Activated T-cell treated with anti-CD3 and anti-CD28 coated beads for 48 hours (primary cell): ENCODE results near the gene RHOT1.
"Not testable (repeated sequence)": the region's sequence is repeated elsewhere in the genome, so short reads cannot be mapped to it uniquely, and the experiment has no call there.

Experiments
- DNase-seq: peaks from one replicate; pipeline ENCODE4 v3.0.0-alpha.2; 2020; ENCODE audit warnings: low read depth

The RHOT1 gene

DNA sequence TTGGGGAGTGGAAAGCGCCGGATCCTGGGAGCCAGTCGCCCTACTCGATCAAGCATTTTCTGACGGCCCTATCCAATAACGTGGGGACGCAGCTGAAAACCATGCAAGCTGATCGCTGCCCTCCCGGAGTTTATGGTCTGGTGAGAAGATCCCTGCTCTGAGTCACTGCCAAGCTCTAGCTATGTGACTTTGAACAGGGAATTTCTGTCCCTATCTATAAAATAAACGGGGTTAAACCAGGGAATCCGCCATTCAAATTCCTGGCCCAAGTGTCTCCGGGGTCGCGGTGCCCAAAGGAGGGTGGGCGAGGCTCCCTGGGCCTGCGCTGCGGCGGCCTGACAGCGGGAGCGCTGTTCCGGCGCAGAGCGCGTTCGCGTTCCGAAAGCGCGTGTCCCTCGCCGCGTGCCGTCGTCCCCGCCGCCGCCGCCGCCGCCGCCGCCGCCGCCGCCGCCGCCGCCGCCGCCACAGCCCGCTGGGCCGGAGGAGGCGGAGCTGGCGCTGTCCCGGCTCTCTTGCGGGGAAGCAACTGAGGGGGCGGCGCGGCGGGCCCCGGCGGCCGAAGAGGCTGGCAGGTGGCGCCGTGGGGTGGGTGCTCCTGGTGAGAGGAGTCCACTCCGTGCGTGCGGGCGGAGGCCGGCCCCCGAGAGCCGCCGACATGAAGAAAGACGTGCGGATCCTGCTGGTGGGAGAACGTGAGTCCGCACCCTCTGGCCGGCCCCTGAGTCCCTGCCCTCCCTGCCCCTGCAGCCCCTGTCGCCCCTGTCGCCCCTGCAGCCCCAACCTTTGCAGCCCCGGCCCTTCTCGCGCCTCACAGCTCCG lies at the start of gene RHOT1:
Gene RHOT1, plus strand, starts transcription at position 465 of the 819 bp plus-strand sequence. Its CDS starts 191 bp downstream, at position 656.
- DNase-seq = peak; percentile 75

DNA sequence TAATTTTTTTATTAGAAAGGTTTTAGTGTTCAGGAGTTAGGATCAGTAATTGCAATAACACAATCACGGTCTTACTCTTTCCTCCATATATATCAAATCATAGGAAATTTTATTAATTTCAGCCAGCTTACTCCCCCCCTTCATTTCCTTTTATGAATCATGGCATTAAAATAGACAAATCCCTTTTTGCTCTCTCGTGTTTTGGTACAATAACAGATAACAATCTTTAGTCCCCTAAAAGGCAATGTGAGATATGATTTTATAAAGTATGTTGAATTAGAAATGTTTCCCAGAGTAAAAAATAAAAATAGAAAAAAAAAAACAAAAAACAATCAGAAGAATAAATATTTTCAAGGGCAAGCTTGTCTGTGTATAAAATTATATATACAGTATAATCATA lies 42.6 kb upstream of the RHOT1 start:
- no peak for DNase-seq

DNA sequence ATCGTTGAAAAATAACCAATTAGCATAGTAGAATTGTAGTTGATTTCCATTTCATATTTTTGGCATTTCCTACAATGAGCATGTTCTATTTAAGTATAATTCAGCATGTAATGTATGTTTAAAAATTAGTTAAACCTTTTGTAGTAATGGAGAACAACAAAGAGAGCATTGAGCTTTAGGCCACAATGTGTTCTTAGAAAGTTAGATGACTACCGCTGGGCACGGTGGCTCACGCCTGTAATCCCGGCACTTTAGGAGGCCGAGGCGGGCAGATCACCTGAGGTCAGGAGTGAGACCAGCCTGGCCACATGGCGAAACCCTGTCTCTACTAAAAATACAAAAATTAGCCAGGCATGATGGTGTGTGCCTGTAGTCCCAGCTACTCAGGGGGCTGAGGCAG lies 42.0 kb upstream of the RHOT1 start:
- not testable (repeated sequence) for DNase-seq

DNA sequence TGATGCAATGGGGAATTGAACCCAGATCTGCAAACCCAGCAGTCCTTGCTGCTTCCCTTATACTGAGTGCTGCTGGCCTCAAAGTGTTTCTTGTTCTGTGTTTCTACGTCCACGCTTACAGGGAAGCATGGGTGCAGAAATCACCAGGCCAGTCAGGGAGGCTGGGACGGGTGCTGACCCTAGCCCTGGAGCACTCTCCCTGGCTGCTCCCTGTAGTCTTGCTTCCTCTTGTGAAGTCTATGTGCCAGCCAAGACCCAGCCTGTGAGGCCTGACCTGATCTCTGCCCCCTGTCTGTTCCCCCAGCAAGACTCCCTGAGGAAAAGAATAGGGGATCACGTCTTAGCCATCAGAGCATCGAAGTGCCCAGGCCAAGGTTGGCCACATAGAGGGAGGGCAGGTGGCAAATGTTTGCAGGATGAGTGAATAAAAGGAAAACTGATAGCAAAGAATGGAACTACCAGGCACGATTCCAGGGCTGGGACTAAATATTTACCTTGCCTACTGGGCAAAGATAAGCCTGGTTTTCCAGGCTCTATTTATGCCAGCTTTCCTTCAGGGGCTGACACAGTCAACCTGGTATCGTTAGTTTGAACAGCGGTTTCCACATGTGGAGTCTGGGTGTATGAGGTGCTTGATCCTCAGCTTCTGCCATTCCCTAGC lies 41.2 kb upstream of the RHOT1 start:
- no peak for DNase-seq

DNA sequence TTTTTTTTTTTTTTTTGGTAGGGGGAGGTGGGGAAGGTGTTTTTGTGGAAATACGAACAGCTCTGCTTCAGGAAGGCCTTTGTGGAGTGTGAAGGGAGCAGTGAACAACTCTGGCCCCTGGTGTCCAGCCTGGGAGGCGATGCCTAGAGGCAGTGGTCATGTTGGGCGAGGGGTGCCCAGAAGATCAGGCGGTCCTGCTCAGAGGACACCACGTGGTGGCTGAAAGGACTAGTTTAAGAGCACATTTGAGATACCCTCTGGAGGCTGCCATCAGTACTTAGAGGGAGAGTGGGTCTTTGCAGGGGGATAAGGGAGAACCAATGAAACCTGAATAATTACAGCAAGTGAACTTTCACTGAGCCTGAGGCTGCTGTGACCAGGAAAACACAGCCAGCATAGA lies 40.1 kb upstream of the RHOT1 start:
- DNase-seq = no peak

DNA sequence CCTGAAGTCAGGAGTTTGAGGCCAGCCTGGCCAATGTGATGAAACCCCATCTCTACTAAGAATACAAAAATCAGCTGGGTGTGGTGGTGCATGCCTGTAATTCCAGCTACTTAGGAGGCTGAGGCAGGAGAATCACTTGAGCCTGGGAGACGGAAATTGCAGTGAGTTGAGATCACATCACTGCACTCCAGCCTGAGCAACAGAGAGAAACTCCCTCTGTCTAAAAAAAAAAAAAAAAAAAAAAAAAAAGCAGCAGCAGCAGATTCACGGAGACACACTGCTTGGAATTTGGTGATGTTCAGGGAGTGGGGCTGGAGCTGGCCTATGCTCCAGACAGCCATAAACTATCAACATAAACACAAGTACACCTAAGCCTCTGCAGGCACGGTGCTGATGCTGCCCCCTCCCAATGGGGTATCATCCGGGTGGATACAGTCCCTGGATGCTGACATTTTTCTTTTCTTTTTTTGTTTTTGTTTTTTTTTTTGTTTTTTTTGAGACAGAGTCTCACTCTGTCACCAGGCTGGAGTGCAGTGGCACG lies 39.6 kb upstream of the RHOT1 start:
- no peak for DNase-seq

DNA sequence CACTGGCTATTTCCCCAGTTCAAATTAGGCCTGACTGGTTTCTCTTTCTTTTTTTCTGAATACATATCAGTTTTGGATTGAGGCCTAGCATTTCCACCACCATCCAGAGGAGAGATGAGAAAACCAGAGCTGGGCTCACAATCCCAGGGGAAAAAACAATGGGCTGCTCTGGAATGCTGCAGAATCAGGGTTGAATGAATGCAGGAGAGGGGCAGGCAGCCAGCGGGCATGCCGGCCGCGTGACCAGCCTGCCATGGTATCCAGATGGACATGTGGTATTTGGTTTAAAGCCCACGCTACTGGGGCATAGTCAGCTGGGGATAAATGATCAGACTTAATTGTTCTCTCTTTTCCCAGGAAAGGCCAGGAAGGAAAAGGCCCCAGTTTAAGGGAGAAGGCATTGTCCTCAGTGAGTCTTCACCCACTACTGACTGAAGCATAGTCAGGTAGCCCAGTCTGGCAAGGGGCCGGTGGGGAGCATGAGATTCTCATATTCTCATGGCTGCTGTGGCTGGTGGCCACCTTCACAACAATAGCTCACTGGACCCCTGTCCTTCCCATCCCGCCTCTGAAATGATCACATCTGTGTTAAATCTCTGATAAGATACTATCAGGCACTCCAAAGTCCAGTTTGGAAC lies 38.7 kb upstream of the RHOT1 start:
- no peak for DNase-seq

DNA sequence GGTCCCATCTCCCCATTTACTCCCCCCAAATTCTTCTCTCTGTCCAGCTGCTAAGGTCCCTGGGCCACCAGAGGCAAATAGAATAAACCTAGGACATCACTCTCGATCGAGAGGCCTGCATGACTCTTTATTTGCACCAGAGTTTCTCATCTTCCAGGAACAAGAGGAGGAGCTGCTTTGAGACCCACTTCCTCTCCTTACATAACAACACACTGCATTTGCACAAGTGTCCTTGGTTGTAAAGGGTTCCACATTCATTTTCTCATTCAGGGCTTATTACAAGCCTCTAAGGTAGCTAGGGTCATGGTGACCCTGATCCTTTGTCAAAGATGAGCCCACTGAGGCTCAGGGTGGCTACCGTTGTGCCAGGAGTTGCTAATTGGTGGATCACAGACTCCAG lies 38.1 kb upstream of the RHOT1 start:
- DNase-seq = no peak

DNA sequence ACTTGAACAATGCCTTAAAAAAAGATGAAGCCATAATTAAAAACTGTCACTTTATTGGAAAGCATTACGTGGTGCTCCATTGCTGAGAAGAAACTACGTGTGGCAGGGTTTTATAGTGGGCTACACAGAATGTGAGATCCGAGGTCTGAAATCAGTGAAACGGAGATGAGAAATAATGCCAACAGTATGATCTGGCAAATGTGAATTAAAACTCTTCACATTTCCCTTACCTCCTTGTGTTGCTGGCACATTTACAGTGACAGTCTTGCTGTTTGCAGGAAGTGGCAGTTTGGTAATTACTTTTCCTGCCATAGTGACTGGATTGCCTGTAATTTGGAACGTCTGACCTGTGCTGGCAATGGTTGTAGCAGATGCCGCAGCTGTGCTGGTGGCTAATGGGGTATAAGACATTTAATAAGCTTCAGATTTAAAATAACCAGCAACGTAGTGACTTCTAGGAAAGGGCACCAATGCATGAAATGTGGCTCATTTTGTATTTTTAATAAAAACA lies 35.8 kb upstream of the RHOT1 start:
- DNase-seq = not testable (repeated sequence)

DNA sequence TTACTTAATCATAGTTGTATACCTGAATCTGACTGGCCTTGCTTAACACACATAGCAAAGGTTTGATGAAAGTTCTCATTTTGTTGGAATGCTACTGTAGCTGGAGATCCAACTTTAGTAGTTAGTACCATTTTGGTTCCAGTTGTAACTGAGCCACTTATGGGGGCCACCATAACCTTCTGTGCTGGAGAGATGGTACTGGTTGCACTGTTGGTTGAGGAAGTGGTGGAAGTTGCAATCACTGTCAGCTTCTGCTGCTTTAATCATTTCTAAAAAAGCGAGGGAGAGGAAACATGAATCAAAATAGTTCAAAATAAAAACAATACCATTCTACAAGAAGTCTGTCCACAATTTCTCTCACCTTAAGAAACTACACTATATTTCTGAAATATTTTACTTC lies 35.1 kb upstream of the RHOT1 start:
- not testable (repeated sequence) for DNase-seq

DNA sequence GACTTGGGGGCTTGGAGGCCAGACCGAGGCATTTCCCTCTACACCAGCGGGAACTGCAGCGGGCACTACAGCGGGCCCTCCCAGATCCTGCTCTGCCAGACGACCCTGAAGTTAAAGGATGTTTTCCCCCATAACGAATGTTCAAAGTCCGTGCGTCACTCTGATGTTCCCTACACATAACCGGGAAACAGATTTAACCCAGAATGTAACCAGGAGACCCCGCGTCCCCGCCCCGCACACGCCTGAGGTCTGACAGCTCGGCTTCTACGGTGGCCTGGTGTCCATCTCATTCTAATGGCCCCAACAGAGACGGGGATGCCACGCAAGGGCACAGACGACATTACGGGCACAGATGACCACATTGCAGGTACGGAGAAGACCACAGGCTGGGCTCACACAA lies 31.7 kb upstream of the RHOT1 start:
- no peak for DNase-seq

DNA sequence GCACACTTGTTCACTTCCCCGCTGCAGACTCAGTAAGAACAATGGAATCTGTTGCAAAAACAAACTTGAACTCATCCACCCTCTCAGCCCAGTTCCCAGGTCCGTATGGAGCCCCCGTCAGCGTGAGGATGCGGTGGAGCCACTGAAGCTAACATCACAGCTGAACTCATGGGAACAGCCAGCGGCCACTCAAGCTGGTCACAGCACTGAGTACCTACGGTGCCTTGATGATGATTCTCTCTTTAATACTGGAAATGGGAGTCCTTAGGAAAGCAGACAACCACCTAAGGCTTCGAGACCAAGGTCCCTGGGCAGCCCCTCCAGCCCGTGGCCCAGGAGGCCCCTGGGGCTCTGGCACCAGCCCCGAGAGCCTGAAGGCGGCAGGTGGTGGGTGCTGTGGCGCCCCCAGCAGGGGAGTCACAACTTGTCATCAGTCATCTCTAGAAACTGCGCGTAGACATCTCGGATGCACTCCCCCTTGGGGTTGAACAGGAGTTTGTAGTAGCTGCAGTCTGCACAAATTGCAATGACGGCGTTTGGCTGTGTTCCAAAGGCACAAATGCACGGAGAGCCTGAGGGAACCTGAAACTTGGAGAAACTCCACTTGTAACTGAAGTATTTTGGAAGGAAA lies 31.0 kb upstream of the RHOT1 start:
- peak; percentile 25 for DNase-seq

DNA sequence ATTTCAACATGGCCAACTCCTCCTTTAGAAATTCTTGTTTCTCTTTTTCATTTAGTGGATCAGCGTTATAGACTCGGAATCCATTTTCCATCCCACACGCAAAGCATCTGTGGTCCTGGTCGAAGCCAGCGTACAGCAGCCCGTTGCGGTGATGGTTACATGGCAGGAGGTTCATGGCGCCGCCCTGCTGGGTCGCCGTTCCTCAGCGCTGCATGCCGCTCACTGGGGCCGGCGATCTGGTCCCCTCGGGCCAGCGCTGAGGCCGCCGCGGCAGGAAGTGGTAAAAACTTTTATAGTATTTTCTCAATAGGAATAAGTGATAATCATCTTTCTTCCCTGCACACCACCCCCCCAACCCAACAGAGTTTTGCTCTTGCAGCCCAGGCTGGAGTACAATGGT lies 29.9 kb upstream of the RHOT1 start:
- DNase-seq = no peak

DNA sequence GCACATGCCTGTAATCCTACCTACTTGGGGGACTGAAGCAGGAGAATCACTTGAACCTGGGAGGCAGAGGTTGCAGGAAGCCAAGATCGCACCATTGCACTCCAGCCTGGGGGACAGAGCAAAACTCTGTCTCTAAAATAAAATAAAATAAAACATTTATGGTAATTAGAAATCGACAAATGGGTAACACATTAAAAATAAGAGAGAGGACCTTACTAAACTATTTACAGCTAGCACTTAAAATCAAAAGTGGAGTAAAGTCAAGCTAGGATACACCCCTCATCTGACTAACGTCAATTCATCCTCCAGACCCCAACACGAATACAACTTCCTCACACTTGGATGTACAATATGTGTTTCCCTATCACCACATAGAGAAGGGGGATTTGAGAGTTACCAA lies 27.8 kb upstream of the RHOT1 start:
- no peak for DNase-seq

DNA sequence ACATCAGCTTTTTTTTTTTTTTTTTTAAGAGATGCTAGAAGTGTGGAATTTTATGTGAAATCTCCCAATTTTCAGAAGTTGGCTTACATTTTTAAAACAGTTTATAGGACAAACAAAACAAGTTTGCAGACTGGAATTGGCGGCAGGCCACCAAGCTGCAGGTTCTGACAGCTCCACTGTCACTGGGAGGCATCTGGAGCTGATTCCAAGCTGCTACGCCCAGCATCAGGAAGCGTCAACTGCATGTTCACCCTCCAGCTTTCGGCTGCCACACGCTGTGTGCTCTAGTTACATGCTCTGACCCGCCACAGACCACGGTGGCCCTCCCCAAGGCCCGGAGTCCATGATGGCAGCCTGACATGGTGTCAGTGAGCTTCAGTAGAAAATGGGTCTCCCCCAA lies 26.8 kb upstream of the RHOT1 start:
- DNase-seq = not testable (repeated sequence)

DNA sequence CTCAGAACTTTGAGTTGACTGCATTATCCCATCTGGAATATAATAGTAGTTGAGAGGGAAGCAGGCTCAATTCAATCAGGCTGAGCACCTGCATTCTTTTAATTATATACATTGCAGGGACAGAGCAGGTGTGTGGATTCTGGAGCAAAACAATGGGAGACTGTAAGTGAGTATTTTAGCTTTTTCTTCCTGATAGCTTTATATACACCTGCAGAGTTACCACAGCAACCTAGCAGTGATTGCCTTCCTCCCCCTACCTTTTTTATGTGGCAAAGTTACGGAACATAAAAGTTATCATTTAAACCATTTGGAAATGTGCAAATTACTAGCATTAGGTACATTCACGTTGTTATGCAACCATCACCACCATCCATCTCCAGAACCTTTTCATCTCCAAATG lies 25.4 kb upstream of the RHOT1 start:
- no peak for DNase-seq

DNA sequence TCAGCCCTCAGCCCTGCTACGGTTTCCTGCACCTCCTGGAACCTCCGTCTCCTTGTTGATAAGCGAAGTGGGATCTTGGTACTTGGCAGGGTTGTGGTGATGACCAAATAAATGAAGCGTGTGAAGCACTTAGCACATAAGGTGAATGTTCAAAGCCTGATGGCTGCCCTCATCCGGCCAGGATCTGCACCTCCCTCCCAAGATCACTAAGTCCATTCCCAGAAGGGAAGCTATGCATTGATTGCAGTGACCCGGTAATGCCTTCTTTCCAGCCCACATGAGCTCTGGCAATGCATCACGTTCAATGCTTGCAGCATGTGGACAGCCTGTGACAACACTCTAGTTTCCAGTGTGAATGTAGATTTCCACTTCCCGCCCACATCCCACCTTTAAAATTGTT lies 24.9 kb upstream of the RHOT1 start:
- no peak for DNase-seq

DNA sequence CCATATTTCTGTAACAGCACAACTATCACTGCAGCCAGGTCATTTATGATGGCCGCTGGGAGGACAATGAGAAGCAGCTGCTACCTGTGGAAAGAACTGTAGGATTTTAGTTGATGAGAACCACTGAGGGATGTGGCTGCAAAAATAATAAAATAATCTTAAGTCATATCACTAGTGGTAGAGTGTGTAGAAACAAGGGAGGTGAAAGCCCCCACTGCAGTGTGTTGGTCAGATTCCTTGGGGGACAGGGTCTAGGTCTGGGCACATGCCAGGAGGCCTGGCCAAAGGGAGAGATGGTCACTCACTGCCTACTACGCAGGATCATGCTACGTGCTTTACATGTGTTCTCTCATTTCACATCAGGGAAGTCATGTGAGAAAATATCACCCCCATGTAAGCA lies 24.2 kb upstream of the RHOT1 start:
- not testable (repeated sequence) for DNase-seq

DNA sequence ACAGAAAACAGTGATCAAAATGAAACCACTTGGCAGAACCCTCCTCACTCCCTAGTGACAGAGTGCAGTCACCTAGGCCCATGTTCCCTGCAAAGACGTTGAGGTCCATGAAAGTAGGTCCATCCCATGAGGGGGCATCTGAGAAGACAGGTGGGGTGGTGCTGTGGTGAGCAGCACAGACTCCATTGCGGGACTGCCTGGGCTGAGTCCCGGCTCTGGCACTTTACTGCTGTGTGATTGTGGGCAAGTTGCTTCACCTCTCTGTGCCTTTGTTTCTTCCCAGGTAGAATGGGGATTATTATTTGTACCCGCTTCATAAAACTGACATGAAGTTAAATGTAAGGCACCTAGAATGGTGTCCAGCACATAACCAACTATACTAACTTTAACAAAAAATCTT lies 23.5 kb upstream of the RHOT1 start:
- DNase-seq = no peak

DNA sequence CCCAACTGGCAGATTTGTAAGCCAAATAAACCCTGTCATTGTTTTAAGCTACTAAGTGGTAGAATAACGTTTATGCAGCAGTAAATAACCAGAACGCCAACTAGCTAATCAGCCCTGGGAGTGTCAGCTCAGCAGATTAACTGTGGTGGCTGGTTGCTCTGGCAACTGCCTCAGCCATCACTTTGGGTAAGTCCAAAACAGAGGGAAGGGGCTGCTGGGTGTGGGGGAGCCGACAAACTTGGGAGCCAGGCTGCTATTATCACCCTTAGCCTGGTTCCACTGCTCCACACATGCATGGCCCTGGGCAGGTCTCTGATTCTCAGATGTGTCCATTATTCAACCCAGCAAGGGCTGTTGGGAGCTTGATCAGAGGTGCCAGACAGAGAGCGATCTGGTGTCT lies 22.2 kb upstream of the RHOT1 start:
- DNase-seq = no peak

DNA sequence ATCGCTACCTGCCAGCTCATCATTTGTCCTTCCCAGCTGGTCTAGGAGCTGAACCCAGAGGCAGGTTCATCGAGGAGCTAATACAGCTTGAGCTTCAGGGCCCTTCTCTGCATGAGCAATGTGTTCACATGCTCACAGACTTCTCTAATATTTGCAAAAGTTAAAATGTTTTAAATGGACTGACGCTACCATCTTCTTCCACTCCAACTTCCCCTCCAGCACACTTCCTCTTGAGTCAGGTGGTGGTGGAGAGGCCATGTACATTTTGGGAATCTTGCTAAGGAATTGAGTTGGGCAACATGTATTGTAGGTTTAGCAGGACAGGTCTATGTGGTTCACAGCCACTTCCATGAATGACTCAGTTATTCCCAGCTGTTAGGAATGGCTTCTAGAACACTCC lies 21.6 kb upstream of the RHOT1 start:
- DNase-seq = no peak

DNA sequence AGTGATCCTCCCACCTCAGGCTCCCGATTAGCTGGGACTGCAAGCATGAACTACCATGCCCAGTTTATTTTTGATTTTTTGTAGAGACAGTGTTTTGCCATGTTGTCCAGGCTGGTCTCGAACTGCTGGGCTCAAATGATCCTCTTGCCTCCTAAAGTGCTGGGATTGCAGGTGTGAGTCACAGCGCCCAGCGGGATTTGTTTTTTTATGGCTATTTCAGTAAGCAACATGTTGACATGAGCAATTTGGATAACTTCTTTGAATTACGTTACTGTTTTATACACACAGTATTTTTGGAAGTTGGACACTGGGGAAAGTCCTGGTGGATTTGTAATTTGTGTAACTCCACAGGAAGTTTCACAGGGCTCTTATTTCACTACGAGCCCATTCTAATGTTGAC lies 18.5 kb upstream of the RHOT1 start:
- DNase-seq = no peak
